BE2C (cell line): Measurements from ENCODE around the gene WDR70.

Experiments
- DNase-seq: peaks from one replicate; pipeline ENCODE4 v3.0.0-alpha.2; 2020
- H3K27me3 ChIP-seq: fragments of 250-450 bp; sonication (Bioruptor Pico); 2 replicates; pipeline ENCODE4 v1.5.1; 2020; ENCODE audit warnings: mild to moderate bottlenecking
- H3K36me3 ChIP-seq: fragments of 250-450 bp; sonication (Bioruptor Pico); 2 replicates; pipeline ENCODE4 v1.5.1; 2020; ENCODE audit warnings: mild to moderate bottlenecking
- H3K4me1 ChIP-seq: fragments of 250-450 bp; sonication (Bioruptor Pico); 2 replicates; pipeline ENCODE4 v1.5.1; 2020
- H3K4me3 ChIP-seq: 2 replicates; pipeline ENCODE4 v1.5.1; 2011; ENCODE audit warnings: low read depth, low read length
- H3K9me3 ChIP-seq: fragments of 250-450 bp; sonication (Bioruptor Pico); 2 replicates; pipeline ENCODE4 v1.5.1; 2020
- TF ChIP-seq, protein P1 (sequence below): IDR thresholded peaks from 2 replicates; pipeline ENCODE4 v1.5.1; 2012; ENCODE audit warnings: mild to moderate bottlenecking, low read depth, low read length

Gene WDR70

GRCh38 chr5:37738865-37739488, 359.9 kb downstream of the WDR70 start:
- H3K36me3 ChIP-seq: no peaks in the 10 kb centered on the region
- H3K27me3 ChIP-seq: no peaks in the 10 kb centered on the region
- DNase-seq: no peak
- TF ChIP-seq, protein P1, sequence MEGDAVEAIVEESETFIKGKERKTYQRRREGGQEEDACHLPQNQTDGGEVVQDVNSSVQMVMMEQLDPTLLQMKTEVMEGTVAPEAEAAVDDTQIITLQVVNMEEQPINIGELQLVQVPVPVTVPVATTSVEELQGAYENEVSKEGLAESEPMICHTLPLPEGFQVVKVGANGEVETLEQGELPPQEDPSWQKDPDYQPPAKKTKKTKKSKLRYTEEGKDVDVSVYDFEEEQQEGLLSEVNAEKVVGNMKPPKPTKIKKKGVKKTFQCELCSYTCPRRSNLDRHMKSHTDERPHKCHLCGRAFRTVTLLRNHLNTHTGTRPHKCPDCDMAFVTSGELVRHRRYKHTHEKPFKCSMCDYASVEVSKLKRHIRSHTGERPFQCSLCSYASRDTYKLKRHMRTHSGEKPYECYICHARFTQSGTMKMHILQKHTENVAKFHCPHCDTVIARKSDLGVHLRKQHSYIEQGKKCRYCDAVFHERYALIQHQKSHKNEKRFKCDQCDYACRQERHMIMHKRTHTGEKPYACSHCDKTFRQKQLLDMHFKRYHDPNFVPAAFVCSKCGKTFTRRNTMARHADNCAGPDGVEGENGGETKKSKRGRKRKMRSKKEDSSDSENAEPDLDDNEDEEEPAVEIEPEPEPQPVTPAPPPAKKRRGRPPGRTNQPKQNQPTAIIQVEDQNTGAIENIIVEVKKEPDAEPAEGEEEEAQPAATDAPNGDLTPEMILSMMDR: no peak
- H3K4me1 ChIP-seq: peaks cover 16% of the 10 kb centered on the region
- no peak overlapping the region for H3K4me3 ChIP-seq
- no peaks in the 10 kb centered on the region for H3K9me3 ChIP-seq

- TF ChIP-seq, protein P1: no peak
- Histone ChIP-seq H3K4me3 (no peak overlapping the region), H3K9me3 (no peaks in the 10 kb centered on the region), H3K4me1 (peaks cover 16% of the 10 kb centered on the region), H3K36me3 (no peaks in the 10 kb centered on the region), H3K27me3 (no peaks in the 10 kb centered on the region)
- DNase-seq: no peak
Measured at GRCh38 chr5:37739817-37740261, 360.7 kb downstream of the WDR70 start.

DNA sequence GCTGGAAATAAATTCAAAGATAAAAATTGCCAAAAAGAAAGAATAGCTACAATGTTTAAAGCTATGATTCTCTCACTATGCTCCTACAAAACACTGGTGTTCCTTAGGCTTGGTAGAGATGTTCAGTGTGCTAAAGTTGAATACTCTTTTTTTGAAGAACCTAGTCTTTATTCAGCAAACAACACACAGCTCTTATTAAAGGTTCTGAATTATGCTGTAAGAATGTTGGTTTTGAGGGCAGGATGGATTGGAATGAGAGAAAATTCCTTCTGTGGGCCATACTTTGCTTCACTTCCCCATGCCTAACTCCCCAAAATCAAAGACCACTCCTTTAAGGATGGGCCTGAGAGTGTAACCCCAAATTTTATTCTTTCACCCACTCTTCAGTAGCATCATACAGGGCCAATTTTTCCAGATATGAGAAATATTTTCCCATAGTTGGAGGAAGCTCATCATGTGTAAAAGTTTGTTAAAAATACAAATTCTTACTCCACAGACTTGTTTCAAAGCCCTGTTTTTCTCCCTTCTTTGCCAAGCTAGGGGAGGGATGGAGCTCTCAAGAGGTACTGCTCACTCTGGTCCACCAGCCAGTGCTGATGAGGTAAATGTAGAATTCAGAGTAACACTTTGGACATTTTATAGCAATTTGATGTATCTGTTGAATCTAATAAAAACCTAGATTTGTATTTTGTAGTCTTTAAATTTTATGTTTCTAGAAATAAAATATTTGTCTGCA, 361.4 kb downstream of the WDR70 start:
- H3K9me3 ChIP-seq: no peaks in the 10 kb centered on the region
- H3K4me3 ChIP-seq: no peak overlapping the region
- TF ChIP-seq, protein P1: no peak
- no peaks in the 10 kb centered on the region for H3K36me3 ChIP-seq
- H3K27me3 ChIP-seq: no peaks in the 10 kb centered on the region
- DNase-seq: no peak
- H3K4me1 ChIP-seq: peaks cover 14% of the 10 kb centered on the region

DNA sequence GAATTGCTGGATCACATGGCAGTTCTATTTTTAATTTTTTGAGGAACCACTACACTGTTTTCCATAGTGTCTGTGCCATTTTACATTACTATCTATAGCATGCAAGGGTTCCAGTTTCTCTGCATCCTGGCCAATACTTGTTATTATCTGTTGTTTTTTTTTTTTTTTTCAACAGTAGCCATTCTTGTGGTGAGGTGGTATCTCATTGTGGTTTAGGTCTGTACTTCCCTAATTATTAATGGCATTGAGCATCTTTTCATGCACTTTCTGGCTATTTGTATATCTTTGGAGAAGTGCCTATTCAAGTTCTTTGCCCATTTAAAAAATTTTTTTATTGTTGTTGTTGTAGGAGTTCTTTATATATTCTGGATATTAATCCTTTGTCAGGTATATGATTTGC, 363.0 kb downstream of the WDR70 start:
- Histone ChIP-seq H3K4me1 (peaks cover 6% of the 10 kb centered on the region), H3K4me3 (no peak overlapping the region), H3K36me3 (no peaks in the 10 kb centered on the region), H3K27me3 (no peaks in the 10 kb centered on the region), H3K9me3 (no peaks in the 10 kb centered on the region)
- TF ChIP-seq, protein P1: no peak
- DNase-seq: no peak

DNA sequence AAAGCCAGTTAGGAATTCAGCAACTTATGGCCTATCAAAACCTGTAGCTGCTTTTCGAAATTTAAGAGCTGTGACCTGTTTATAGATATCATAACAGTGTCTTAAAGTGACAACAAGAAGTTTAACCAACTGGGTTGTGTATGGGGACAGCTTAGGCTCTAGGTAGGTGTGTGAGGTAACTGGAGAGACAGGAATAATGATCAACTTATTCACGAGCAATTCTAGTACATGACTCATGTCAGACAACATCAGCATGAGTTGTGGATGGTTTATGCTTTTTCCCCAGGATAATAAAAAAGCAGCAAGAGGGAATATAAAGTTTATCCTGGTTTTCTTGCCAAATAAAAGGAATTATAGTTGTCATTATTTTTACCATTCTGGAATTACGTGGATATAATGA, 372.1 kb downstream of the WDR70 start:
- no peaks in the 10 kb centered on the region for H3K9me3 ChIP-seq
- TF ChIP-seq, protein P1: no peak
- peaks cover 4% of the 10 kb centered on the region; the same call in 1 of the 2 replicates for H3K4me1 ChIP-seq
- H3K36me3 ChIP-seq: no peaks in the 10 kb centered on the region; the same call in 1 of the 2 replicates
- H3K27me3 ChIP-seq: no peaks in the 10 kb centered on the region
- no peak for DNase-seq
- no peak overlapping the region for H3K4me3 ChIP-seq

- Histone ChIP-seq H3K36me3 (no peaks in the 10 kb centered on the region; the same call in 1 of the 2 replicates), H3K4me1 (peaks cover 4% of the 10 kb centered on the region), H3K9me3 (no peaks in the 10 kb centered on the region), H3K4me3 (no peak overlapping the region), H3K27me3 (no peaks in the 10 kb centered on the region)
- TF ChIP-seq, protein P1: no peak
- DNase-seq: no peak
Measured at GRCh38 chr5:37754976-37755375, 375.9 kb downstream of the WDR70 start.
